ENCODE data around the gene MEGF6.

DNA sequence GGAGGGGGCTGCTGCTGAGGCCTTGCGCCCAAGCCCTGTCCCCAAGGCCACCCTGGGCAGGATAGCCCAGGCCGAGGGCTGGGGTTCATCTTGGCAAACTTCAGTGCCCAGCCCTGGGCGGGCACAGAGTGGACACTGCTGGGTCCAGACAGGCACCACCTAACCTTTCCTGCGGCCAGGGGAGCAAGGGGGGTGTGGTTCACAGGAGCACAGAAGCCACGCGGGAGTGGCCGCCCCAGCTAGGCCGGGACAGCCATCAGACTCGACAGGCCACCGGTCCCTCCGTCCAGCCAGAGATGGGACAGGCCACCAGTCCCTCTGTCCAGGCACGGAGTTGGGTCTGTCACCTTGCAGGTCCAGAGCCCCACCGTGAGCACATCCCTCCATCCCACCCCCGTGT is 127.9 kb downstream of the MEGF6 start:
- TF ChIP-seq, protein P1, sequence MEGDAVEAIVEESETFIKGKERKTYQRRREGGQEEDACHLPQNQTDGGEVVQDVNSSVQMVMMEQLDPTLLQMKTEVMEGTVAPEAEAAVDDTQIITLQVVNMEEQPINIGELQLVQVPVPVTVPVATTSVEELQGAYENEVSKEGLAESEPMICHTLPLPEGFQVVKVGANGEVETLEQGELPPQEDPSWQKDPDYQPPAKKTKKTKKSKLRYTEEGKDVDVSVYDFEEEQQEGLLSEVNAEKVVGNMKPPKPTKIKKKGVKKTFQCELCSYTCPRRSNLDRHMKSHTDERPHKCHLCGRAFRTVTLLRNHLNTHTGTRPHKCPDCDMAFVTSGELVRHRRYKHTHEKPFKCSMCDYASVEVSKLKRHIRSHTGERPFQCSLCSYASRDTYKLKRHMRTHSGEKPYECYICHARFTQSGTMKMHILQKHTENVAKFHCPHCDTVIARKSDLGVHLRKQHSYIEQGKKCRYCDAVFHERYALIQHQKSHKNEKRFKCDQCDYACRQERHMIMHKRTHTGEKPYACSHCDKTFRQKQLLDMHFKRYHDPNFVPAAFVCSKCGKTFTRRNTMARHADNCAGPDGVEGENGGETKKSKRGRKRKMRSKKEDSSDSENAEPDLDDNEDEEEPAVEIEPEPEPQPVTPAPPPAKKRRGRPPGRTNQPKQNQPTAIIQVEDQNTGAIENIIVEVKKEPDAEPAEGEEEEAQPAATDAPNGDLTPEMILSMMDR (IDR thresholded peaks at IDR 0.05; ENCODE audit: low read depth, low read length, poor library complexity, severe bottlenecking) = no peak
- TF ChIP-seq EZH2phosphoT487 (IDR thresholded peaks at IDR 0.05; ENCODE audit: borderline replicate concordance, low read length) = no peak
